ENCODE measurements around the gene BEND7. TPM values are rescaled to one million over a fixed set of nuclear protein-coding genes. Genes with fewer than 3 reads are reported as not detected.

Gene BEND7
- total RNA-seq, 1 donor from 2014 or later = 21.1 TPM

- H3K4me1 Mint-ChIP-seq (ENCODE audit: low read depth, unreplicated experiment) = peaks cover 5% of the 10 kb centered on the region
- no peaks in the 10 kb centered on the region for H3K9me3 Mint-ChIP-seq (ENCODE audit: unreplicated experiment)
- Histone ChIP-seq H2AFZ (ENCODE audit: low read depth, low read length) (no peak overlapping the region), H3K27ac (ENCODE audit: low read depth, low read length) (no peak overlapping the region), H3K79me2 (ENCODE audit: insufficient read depth, low read length) (no peaks in the 10 kb centered on the region), H3K27me3 (ENCODE audit: insufficient read depth, low read length) (no peaks in the 10 kb centered on the region), H3K9me3 (ENCODE audit: insufficient read depth, low read depth, low read length) (no peaks in the 10 kb centered on the region), H3K36me3 (ENCODE audit: insufficient read depth, low read length) (no peaks in the 10 kb centered on the region), H4K20me1 (ENCODE audit: insufficient read depth, low read length) (no peaks in the 10 kb centered on the region), H3K9ac (ENCODE audit: low read length) (no peak overlapping the region), H3K4me1 (ENCODE audit: insufficient read depth, low read length) (no peaks in the 10 kb centered on the region), H3K4me3 (ENCODE audit: insufficient read depth, low read depth, low read length) (no peak overlapping the region), H3K4me2 (ENCODE audit: low read length) (no peak overlapping the region)
- no peaks in the 10 kb centered on the region for H3K27me3 Mint-ChIP-seq (ENCODE audit: low read depth, unreplicated experiment)
- no peak overlapping the region for H3K27ac Mint-ChIP-seq (ENCODE audit: unreplicated experiment)
- H3K4me3 Mint-ChIP-seq (ENCODE audit: unreplicated experiment) = no peak overlapping the region
- TF ChIP-seq EZH2 (IDR thresholded peaks at IDR 0.05; ENCODE audit: insufficient read depth, low read length) (no peak), CTCF (IDR thresholded peaks at IDR 0.05; ENCODE audit: insufficient read depth, low read depth, low read length) (no peak)
- DNase-seq (ENCODE audit: low read depth) (no peak), FAIRE-seq (no peak)
- peaks cover 17% of the 10 kb centered on the region for H3K36me3 Mint-ChIP-seq (ENCODE audit: low read depth, unreplicated experiment)
Observed at GRCh38 chr10:13496931-13497330, 31.9 kb downstream of the BEND7 start.

- TF ChIP-seq EZH2 (IDR thresholded peaks at IDR 0.05; ENCODE audit: insufficient read depth, low read length) = no peak
- no peak for TF ChIP-seq CTCF (IDR thresholded peaks at IDR 0.05; ENCODE audit: insufficient read depth, low read depth, low read length)
- Mint-ChIP-seq H3K9me3 (ENCODE audit: unreplicated experiment) (no peaks in the 10 kb centered on the region), H3K36me3 (ENCODE audit: low read depth, unreplicated experiment) (peaks cover 17% of the 10 kb centered on the region), H3K27me3 (ENCODE audit: low read depth, unreplicated experiment) (no peaks in the 10 kb centered on the region), H3K27ac (ENCODE audit: unreplicated experiment) (no peak overlapping the region), H3K4me1 (ENCODE audit: low read depth, unreplicated experiment) (peaks cover 5% of the 10 kb centered on the region), H3K4me3 (ENCODE audit: unreplicated experiment) (no peak overlapping the region)
- Histone ChIP-seq H3K4me1 (ENCODE audit: insufficient read depth, low read length) (no peaks in the 10 kb centered on the region), H3K9me3 (ENCODE audit: insufficient read depth, low read depth, low read length) (no peaks in the 10 kb centered on the region), H4K20me1 (ENCODE audit: insufficient read depth, low read length) (no peaks in the 10 kb centered on the region), H3K36me3 (ENCODE audit: insufficient read depth, low read length) (no peaks in the 10 kb centered on the region), H3K9ac (ENCODE audit: low read length) (no peak overlapping the region), H3K4me2 (ENCODE audit: low read length) (no peak overlapping the region), H3K27ac (ENCODE audit: low read depth, low read length) (no peak overlapping the region), H3K27me3 (ENCODE audit: insufficient read depth, low read length) (no peaks in the 10 kb centered on the region), H3K4me3 (ENCODE audit: insufficient read depth, low read depth, low read length) (no peak overlapping the region), H3K79me2 (ENCODE audit: insufficient read depth, low read length) (no peaks in the 10 kb centered on the region), H2AFZ (ENCODE audit: low read depth, low read length) (no peak overlapping the region)
- no peak for DNase-seq (ENCODE audit: low read depth)
- no peak for FAIRE-seq
Observed at GRCh38 chr10:13496164-13496563, 32.6 kb downstream of the BEND7 start.

- H3K4me2 ChIP-seq (ENCODE audit: low read length) = no peak overlapping the region
- FAIRE-seq (no peak), DNase-seq (ENCODE audit: low read depth) (no peak)
- no peaks in the 10 kb centered on the region for H3K9me3 ChIP-seq (ENCODE audit: insufficient read depth, low read depth, low read length)
- H3K4me1 ChIP-seq (ENCODE audit: insufficient read depth, low read length) = no peaks in the 10 kb centered on the region
- Mint-ChIP-seq H3K27ac (ENCODE audit: unreplicated experiment) (no peak overlapping the region), H3K4me3 (ENCODE audit: unreplicated experiment) (no peak overlapping the region), H3K9me3 (ENCODE audit: unreplicated experiment) (no peaks in the 10 kb centered on the region), H3K36me3 (ENCODE audit: low read depth, unreplicated experiment) (peaks cover 12% of the 10 kb centered on the region), H3K27me3 (ENCODE audit: low read depth, unreplicated experiment) (no peaks in the 10 kb centered on the region), H3K4me1 (ENCODE audit: low read depth, unreplicated experiment) (no peaks in the 10 kb centered on the region)
- TF ChIP-seq CTCF (IDR thresholded peaks at IDR 0.05; ENCODE audit: insufficient read depth, low read depth, low read length) (no peak), EZH2 (IDR thresholded peaks at IDR 0.05; ENCODE audit: insufficient read depth, low read length) (no peak)
- no peak overlapping the region for H3K4me3 ChIP-seq (ENCODE audit: insufficient read depth, low read depth, low read length)
- H3K36me3 ChIP-seq (ENCODE audit: insufficient read depth, low read length) = peaks cover 3% of the 10 kb centered on the region
- H3K27ac ChIP-seq (ENCODE audit: low read depth, low read length) = no peak overlapping the region
- no peaks in the 10 kb centered on the region for H3K79me2 ChIP-seq (ENCODE audit: insufficient read depth, low read length)
- no peak overlapping the region for H2AFZ ChIP-seq (ENCODE audit: low read depth, low read length)
- no peaks in the 10 kb centered on the region for H3K27me3 ChIP-seq (ENCODE audit: insufficient read depth, low read length)
- no peak overlapping the region for H3K9ac ChIP-seq (ENCODE audit: low read length)
- no peaks in the 10 kb centered on the region for H4K20me1 ChIP-seq (ENCODE audit: insufficient read depth, low read length)
Observed at GRCh38 chr10:13492493-13493180, 36.2 kb downstream of the BEND7 start.

Measured in astrocyte (in vitro differentiated cells and primary cell).